HG03060 (cell line): Measurements from ENCODE around the gene HDAC4.

Experiments
- ATAC-seq: cut with Tn5 transposase; IDR thresholded peaks from one replicate; pipeline ENCODE4 v1.9.1; 2021; ENCODE audit warnings: low read depth, moderate number of reproducible peaks; ENCODE audit not compliant: unreplicated experiment

The HDAC4 gene

DNA sequence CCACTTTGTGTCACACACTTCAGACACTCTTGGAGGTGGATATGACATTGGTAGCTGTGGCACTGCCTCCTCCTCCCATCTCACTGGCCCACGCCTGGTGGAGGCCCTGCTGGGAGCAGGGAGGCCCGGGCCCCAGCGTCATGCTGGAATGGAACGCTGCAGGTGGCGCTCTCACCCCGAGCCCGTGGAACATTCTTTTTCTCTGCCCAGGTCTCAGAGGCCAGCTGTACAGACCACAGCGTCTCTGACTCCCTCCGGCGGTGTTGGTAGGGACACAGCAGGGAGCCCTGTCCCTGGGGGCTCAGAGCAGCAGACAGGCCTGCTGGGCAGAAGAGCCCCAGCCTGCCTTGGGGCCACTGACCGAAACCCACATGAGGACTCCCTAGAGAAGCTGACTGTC lies 334.9 kb downstream of the HDAC4 start:
- ATAC-seq = no peak

DNA sequence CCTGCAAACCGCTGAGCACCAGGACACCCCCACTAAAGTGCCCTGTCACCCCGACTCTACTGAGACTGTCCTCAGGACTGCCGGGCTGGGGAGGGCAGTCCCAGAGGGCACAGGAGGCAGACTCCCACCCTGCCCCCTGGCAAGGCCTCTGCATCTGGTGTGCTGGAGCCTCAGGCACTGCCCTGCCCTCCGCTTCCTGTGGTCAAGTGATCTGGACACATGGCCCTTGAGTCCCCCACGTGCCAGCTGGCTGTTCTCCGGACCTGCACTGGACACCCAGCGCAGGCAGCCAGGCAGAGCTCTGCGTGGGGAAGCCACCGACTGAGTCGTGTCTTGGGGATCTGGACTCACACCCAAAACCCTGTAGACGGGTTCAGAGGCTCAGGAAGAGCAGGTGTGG lies 335.3 kb downstream of the HDAC4 start:
- no peak for ATAC-seq

- no peak for ATAC-seq
These were observed 335.9 kb downstream of the HDAC4 start for GRCh38 chr2:239064891-239065290.

GRCh38 chr2:239064253-239064652 lies 336.6 kb downstream of the HDAC4 start:
- ATAC-seq = no peak

- no peak for ATAC-seq
These were observed 338.1 kb downstream of the HDAC4 start for GRCh38 chr2:239062743-239063142.

DNA sequence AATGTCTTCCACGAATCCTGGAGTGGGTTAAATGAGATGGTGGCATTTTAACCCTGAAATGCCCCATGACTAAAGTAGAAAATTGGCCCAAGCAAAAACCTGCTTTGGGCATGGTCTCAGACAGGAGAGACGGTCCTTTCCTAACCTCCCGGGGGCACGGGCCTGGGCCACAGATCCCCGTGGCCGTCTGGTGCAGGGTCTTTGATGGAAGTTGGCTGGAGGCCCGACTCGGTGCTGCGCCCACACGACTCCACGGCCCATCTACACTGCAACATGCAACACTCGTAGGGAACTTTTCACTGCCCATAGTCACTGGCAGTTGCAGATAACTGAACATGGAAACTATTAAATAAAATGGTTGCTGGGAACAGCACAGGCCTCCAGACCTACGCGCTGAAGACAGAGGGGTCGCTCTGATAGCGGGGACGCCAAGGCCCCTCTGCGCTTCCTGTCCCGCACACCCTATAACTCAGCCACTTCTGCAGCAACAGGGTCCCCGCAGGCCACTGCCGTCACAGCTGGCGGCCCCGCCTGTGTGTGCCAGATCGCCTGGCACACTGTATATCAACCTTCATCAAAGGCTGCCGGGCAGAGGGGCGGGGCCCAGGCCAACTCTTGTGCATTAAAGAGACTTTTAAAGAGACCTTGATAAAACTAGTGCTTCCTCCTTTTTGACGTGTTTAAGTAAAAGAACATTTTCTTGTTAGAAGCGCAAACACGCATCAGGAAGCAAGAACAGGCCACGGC lies 338.8 kb downstream of the HDAC4 start:
- ATAC-seq = no peak

DNA sequence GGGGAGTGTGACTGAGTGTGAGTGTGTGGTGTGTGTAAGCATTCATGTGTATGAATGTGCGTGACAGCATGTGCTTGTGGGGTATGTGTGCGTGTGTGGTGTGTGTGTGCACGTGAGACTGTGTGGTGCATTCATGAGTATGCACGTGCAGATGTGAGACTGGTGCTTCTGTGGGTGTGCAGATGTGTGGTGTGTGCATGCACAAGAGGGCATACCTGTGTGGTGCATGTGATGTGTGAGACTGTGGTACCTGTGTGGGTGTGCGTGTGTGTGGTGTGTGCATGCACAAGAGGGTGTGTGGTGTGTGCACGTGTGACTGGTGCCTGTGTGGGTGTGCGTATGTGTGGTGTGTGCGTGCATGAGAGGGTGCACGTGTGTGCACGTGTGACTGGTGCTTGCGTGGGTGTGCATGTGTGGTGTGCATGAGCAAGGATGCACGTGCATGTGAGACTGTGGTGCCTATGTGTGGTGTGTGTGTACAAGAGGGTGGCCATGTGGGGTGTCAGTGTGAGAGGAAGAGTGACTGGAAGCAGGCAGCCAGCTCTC lies 339.6 kb downstream of the HDAC4 start:
- no peak for ATAC-seq

GRCh38 chr2:239060676-239061075 lies 340.1 kb downstream of the HDAC4 start:
- no peak for ATAC-seq

GRCh38 chr2:239059854-239060253 lies 341.0 kb downstream of the HDAC4 start:
- ATAC-seq = no peak

- ATAC-seq = no peak
These were observed 342.1 kb downstream of the HDAC4 start for GRCh38 chr2:239058766-239059165.

DNA sequence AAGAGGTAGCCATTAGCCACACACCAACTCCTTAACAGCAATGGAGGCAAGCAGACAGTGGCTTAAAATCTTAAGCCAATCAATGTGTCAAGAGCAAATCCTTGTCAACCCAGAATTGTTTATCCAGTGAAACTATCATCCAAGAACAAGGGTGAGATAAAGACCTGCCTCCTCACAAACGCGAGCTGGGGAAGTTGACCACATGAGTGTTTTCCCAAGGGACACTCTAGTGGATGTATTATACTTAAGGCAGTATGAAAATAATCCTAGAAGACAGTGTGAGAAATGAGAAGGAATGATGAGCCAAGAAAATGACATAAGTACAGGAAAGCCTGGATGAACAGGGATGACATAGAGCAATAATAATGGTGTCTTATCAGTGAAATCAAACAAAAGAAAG lies 343.3 kb downstream of the HDAC4 start:
- no peak for ATAC-seq

GRCh38 chr2:239056611-239057010 lies 344.2 kb downstream of the HDAC4 start:
- no peak for ATAC-seq

DNA sequence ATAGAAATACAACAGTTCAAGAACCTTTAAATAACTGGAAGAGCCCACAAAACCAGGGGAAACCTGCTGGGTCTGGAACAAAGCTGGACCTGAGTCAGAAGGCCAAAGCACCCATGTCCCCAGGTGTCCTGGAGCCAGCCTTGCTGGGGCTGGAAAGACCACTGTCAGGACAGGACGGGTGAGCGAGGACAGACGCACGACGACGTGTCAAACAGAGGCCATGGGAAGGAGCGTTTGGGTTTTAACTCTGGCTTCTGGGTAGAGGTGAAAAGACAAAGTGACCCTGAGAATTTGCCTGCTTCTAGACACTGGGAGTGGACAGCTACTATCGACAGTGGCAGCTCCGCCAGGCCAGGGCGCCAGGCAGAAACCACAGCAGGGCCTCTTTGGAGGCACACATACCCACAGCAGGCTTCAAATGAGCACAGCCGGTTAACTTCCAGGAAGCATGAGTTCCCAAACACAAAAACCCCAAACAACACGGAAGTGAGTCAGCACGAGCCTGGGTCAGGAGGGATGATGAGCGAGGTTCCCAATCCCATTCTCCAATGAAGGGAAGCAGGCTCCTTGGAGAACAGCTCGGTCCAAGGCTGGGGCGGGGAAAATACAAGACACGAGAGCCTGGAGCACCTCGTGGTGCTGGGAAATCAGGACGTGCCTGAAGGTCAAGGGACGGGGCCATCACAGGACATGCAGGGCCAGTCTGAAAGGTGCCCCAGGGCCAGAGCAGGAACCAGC lies 344.9 kb downstream of the HDAC4 start:
- no peak for ATAC-seq

- no peak for ATAC-seq
These were observed 345.9 kb downstream of the HDAC4 start for GRCh38 chr2:239054921-239055320.

DNA sequence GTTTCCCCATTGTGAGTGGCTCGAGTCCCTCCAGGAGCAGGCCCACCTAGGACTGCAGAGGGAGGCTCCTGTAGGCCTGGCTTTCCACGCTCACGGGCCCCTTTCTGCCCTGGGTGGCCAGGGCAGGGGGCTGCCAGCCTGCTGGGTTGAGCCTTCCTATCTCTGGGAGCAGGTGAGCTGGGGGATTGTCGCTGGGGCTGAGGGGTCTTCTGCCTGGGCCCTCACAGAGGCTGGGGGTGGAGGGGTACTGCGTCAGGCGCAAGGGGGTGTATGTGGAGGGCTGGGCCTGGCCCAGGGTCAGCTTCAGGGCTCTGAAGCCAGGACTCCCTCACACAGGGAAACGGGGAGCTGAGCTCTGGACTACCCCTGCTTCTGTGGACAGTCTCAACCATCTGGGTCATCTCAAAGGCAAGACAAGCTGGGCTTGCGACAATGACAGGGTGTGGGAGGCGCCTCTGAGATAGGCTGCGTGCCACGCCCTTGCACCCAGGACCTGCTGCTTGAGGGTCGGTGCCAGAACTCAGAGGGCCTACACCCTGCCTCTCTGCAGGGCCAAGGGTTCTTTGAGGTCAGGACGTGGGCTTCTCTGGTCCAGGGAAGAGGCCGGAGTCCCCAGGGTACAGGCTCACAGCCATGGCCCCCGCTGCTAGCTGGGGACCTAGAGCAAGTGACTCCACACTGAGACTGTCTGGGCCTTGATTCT lies 346.9 kb downstream of the HDAC4 start:
- no peak for ATAC-seq

DNA sequence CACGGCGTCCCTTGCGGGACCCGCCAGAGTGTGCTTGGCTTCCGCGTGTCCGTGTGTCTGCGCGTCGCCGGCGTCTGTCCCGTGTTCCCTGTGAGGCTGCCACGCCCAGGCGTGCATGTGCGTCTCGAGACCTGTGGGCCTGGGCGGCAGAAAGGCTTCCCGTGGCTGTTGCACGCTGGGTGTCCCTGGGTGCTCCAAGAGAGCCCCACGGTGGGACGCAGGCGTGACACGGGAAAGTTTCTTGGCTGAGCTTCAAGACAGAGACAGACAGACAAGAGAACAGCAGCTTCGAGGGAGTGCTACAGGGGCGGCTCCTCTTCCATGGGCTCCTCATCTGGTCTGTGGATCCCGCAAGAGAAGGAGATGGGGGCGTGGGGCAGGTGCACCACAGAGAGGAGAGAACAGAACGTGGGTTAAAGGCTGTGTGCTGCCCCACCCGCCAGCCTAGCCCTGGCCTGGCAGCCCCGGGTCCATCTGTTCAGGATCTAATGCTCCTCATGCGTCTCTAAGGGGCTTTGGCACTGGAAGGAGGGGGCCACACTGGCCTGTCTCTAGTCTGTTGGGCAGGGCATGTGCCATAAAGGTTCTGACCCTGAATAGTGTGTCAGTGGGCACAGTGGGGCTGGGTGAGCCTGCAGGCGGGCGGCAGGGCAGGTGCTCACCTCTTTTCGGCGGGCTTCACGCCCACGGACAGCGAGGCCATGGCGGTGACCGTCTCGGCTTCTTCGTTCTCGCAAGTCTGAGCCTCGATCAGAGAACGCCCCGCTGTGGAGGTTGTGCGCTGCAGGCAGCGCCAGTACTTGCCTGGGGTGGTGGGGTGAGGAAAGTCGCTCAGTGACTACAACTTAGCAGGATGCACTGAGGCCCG lies 347.8 kb downstream of the HDAC4 start:
- no peak for ATAC-seq

DNA sequence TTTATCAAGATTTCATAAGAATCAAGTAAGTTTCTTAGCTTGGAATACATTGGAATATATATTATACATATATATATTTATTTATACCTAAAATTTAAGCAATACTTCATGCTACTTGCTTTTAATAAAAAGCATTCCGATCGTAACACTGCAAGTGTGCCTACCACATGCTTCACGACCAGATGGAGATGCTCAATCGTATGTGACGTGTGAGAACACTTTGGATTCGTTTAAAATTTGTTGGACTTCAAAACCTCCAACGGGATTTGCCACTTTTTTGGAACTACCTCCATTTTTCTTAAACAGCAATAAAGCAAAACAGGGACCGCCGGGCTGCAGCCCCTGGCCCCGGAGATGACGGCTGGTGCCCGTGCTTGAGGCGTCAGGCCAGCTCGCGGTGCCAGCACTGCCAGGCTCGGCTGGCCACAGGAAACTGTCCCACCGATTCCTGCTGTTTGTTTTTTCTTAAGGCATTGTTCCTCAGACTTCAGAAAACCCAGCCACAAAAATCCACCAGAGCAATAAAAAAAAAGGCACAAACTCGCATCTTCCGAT lies 348.9 kb downstream of the HDAC4 start:
- no peak for ATAC-seq

GRCh38 chr2:239050252-239050649 lies 350.6 kb downstream of the HDAC4 start:
- ATAC-seq = no peak

- ATAC-seq = no peak
These were observed 351.2 kb downstream of the HDAC4 start for GRCh38 chr2:239049421-239050251.
